HepG2 (cell line): ENCODE measurements around the gene PLEKHB2. TPM values are rescaled to one million over a fixed set of nuclear protein-coding genes. Genes with fewer than 3 reads are reported as not detected.

Source experiments
- AHR ChIP-seq: IDR thresholded peaks from 2 replicates; pipeline ENCODE4 v1.6.1; 2018; ENCODE audit warnings: missing genetic modification reagents, missing compliant biosample characterization
- ARID2 ChIP-seq: sonication (generic); formaldehyde crosslinking; IDR thresholded peaks from 2 replicates; pipeline ENCODE4 v1.8.1; 2022; ENCODE audit warnings: mild to moderate bottlenecking, missing genetic modification reagents, borderline replicate concordance
- BHLHE40 ChIP-seq: IDR thresholded peaks from 2 replicates; pipeline ENCODE4 v1.6.1; 2011; ENCODE audit warnings: low read length, improper control_type of control experiment
- CREM ChIP-seq, 2 experiments: sonication (generic) in 1 of 2; formaldehyde crosslinking in 1 of 2; IDR thresholded peaks; 2 replicates each; pipeline versions ENCODE4 v1.4.0 to v1.6.1; 2016 to 2020; ENCODE audit warnings: antibody characterized with exemption in 1 of 2, mild to moderate bottlenecking in 1 of 2, missing genetic modification reagents in 1 of 2
- DDIT3 ChIP-seq: sonication (generic); formaldehyde crosslinking; IDR thresholded peaks from 2 replicates; pipeline ENCODE4 v1.4.0; 2020; ENCODE audit warnings: mild to moderate bottlenecking, missing genetic modification reagents
- EED ChIP-seq: sonication (generic); formaldehyde crosslinking; IDR thresholded peaks from 2 replicates; pipeline ENCODE4 v1.5.0; 2020; ENCODE audit warnings: mild to moderate bottlenecking, missing genetic modification reagents
- FOXA1 ChIP-seq, 2 experiments: fragments of 450-650 bp in 1 of 2; sonication (generic) in 1 of 2; formaldehyde crosslinking in 1 of 2; IDR thresholded peaks; 2 replicates each; pipeline versions ENCODE4 v1.4.0 to v1.6.1; 2016 to 2020; ENCODE audit warnings: missing genetic modification reagents in 1 of 2
- GATAD2A ChIP-seq: IDR thresholded peaks from 2 replicates; pipeline ENCODE4 v1.6.1; 2016
- HOXA3 ChIP-seq: sonication (generic); formaldehyde crosslinking; IDR thresholded peaks from 2 replicates; pipeline ENCODE4 v1.5.0; 2020; ENCODE audit warnings: missing genetic modification reagents
- MNT ChIP-seq: fragments of 450-650 bp; IDR thresholded peaks from 2 replicates; pipeline ENCODE4 v1.6.1; 2016
- MTF1 ChIP-seq: sonication (generic); formaldehyde crosslinking; IDR thresholded peaks from 2 replicates; pipeline ENCODE4 v1.5.0; 2020; ENCODE audit warnings: missing genetic modification reagents
- PAX8 ChIP-seq: sonication (generic); formaldehyde crosslinking; IDR thresholded peaks from 2 replicates; pipeline ENCODE4 v1.8.0; 2022; ENCODE audit warnings: mild to moderate bottlenecking, missing genetic modification reagents, borderline replicate concordance
- PLRG1 ChIP-seq: fragments of 450-650 bp; conservative IDR thresholded peaks from 2 replicates; pipeline ENCODE4 v1.6.1; 2016
- PPARG ChIP-seq: conservative IDR thresholded peaks from 2 replicates; pipeline ENCODE4 v1.6.1; 2016; ENCODE audit warnings: missing biosample characterization, missing genetic modification reagents
- RCOR2 ChIP-seq: IDR thresholded peaks from 2 replicates; pipeline ENCODE4 v1.6.1; 2016; ENCODE audit warnings: missing biosample characterization, missing genetic modification reagents
- STAT5B ChIP-seq: sonication (generic); formaldehyde crosslinking; IDR thresholded peaks from 2 replicates; pipeline ENCODE4 v1.4.0; 2020; ENCODE audit warnings: missing genetic modification reagents
- U2AF2 ChIP-seq: fragments of 200-400 bp; formaldehyde crosslinking; IDR thresholded peaks from 2 replicates; pipeline ENCODE4 v1.6.1; 2017; ENCODE audit warnings: low read depth, mild to moderate bottlenecking, low read length
- ZHX2 ChIP-seq, 2 experiments: sonication (generic) in 1 of 2; formaldehyde crosslinking in 1 of 2; IDR thresholded peaks; 2 replicates each; pipeline versions ENCODE4 v1.6.1 to v1.9.0; 2014 to 2022; ENCODE audit warnings: antibody characterized with exemption in 1 of 2, borderline replicate concordance in 1 of 2, inconsistent platforms in 1 of 2, low read depth in 1 of 2, missing genetic modification reagents in 1 of 2
- ZNF205 ChIP-seq: IDR thresholded peaks from 2 replicates; pipeline ENCODE4 v1.6.1; 2018; ENCODE audit warnings: missing biosample characterization, missing genetic modification reagents
- ZNF510 ChIP-seq: sonication (generic); formaldehyde crosslinking; IDR thresholded peaks from 2 replicates; pipeline ENCODE4 v1.4.0; 2020; ENCODE audit warnings: low read depth, mild to moderate bottlenecking, missing genetic modification reagents
- ZNF7 ChIP-seq: IDR thresholded peaks from 2 replicates; pipeline ENCODE4 v1.6.1; 2016; ENCODE audit warnings: missing biosample characterization, missing genetic modification reagents
- ZNF747 ChIP-seq: sonication (generic); formaldehyde crosslinking; IDR thresholded peaks from 2 replicates; pipeline ENCODE4 v1.8.1; 2023; ENCODE audit warnings: missing genetic modification reagents, mild to moderate bottlenecking, borderline replicate concordance
- polyA plus RNA-seq, 8 experiments: library from polyadenylated mRNA; depleted of rRNA in 3 of 8; stranded (reverse) in 7 of 8; unstranded in 1 of 8; fragments of >200 nt; fragmentation: Illumina TruSeq in 4 of 8; extraction: Trizol in 4 of 8; gene quantifications; 2 replicates each; pipeline versions ENCODE4 v1.2.1 to v1.2.3, GENCODE V29; 2011 to 2016; ENCODE audit warnings: low read depth in 4 of 8, missing spikeins in 1 of 8, mixed read lengths in 1 of 8; ENCODE audit not compliant: insufficient read depth in 1 of 8
- total RNA-seq, 5 experiments: library from RNA; depleted of rRNA; stranded (reverse); fragments of >200 nt; fragmentation: Illumina TruSeq; extraction: Trizol; gene quantifications; 2 replicates each; pipeline ENCODE4 v1.2.3, GENCODE V29; 2016; ENCODE audit warnings: low read depth in 1 of 5

PLEKHB2 gene
- total and polyA plus RNA-seq, 2 of the 13 experiments (the other 11 are each of a cell fraction or from before 2014, with no cell fraction given) = 73.0 to 78.9 TPM

- TF ChIP-seq MNT (no peak), ZNF7 (no peak), RCOR2 (CRISPR knock-in tag) (no peak), GATAD2A (CRISPR knock-in tag) (0 out of 2 replicates have a peak, but pooled peaks have one; percentile 17), ZHX2 (IDR thresholded peaks at IDR 0.05; ENCODE audit: low read depth) (no peak; the same call in 1 of the 2 replicates), ZHX2 (CRISPR knock-in tag; IDR thresholded peaks at IDR 0.05; ENCODE audit: borderline replicate concordance) (no peak; the same call in 1 of the 2 replicates), CREM (IDR thresholded peaks at IDR 0.05) (no peak), CREM (CRISPR knock-in tag; IDR thresholded peaks at IDR 0.05) (no peak), PAX8 (CRISPR knock-in tag) (peak; percentile 96), FOXA1 (IDR thresholded peaks at IDR 0.05) (no peak), FOXA1 (CRISPR knock-in tag; IDR thresholded peaks at IDR 0.05) (no peak), STAT5B (no peak), BHLHE40 (peak; percentile 100), ZNF510 (CRISPR knock-in tag) (no peak), AHR (no peak), ZNF747 (CRISPR knock-in tag) (no peak), U2AF2 (no peak), EED (CRISPR knock-in tag) (no peak), ARID2 (CRISPR knock-in tag) (no peak), MTF1 (CRISPR knock-in tag) (no peak), HOXA3 (peak; percentile 97), PPARG (CRISPR knock-in tag) (0 out of 2 replicates have a peak, but pooled peaks have one; percentile 22), DDIT3 (no peak), ZNF205 (CRISPR knock-in tag) (peak; percentile 51), PLRG1 (no peak)
Observed at GRCh38 chr2:131093006-131093695, 12.0 kb upstream of the PLEKHB2 start, which contains the start of gene FAM168B (continued).
